SH-SY5Y (cell line): ENCODE measurements around the gene SRPK3.

Experiments
- GATA2 ChIP-seq: IDR thresholded peaks from 2 replicates; pipeline ENCODE4 v1.6.1; 2011; ENCODE audit warnings: mild to moderate bottlenecking, low read depth, low read length
- GATA3 ChIP-seq: IDR thresholded peaks from 2 replicates; pipeline ENCODE4 v1.6.1; 2011; ENCODE audit warnings: low read depth, mild to moderate bottlenecking, low read length, moderate library complexity

GRCh38 chrX:153778181-153778580, 2.7 kb upstream of the SRPK3 start:
- no peak for TF ChIP-seq GATA2
- no peak for TF ChIP-seq GATA3
